Endothelial cell of umbilical vein (primary cell): Measurements from ENCODE around the gene SIVA1. TPM values are rescaled to one million over a fixed set of nuclear protein-coding genes. Genes with fewer than 3 reads are reported as not detected.

ENCODE experiments used
- BruUV-seq: library from RNA; stranded (reverse); fragments of 400-500 nt; replicated peaks from 2 replicates; lab custom pipeline; 2021; lab: Mats Ljungman, UMichigan
- CTCF ChIA-PET: fragments of 300-600, 350-600 bp; sonication (Branson Sonifier 250); formaldehyde crosslinking; loops from one replicate; lab custom pipeline; 2021; ENCODE audit warnings: antibody characterized with exemption, inconsistent platforms; lab: Charles Lee
- POLR2A ChIA-PET: fragments of 300-600, 350-600 bp; sonication (Branson Sonifier 250); formaldehyde crosslinking; loops from one replicate; lab custom pipeline; 2021; ENCODE audit warnings: antibody characterized with exemption, inconsistent platforms; lab: Charles Lee
- DNase-seq: peaks from one replicate; pipeline ENCODE4 v3.0.0-alpha.2; 2011; ENCODE audit warnings: low read depth, low spot score
- FAIRE-seq: peaks from 2 replicates; lab custom pipeline; 2011; peaks lifted over from hg19 to GRCh38; lab: Jason Lieb, UNC
- H2AFZ ChIP-seq: 2 replicates; pipeline ENCODE4 v1.6.0; 2012; ENCODE audit warnings: low read depth, low read length, control low read depth, inconsistent platforms
- H3K27ac ChIP-seq: 2 replicates; pipeline ENCODE4 v1.5.1; 2011; ENCODE audit warnings: low read depth, mild to moderate bottlenecking, control low read depth, low read length, moderate library complexity; ENCODE audit not compliant: insufficient read depth
- H3K27me3 ChIP-seq, 2 experiments: 2 replicates each; pipeline versions ENCODE4 v1.6.0 to v1.6.1; 2011; ENCODE audit warnings: low read length in 2 of 2, mixed read lengths in 1 of 2; ENCODE audit not compliant: control insufficient read depth in 2 of 2, insufficient read depth in 2 of 2
- H3K36me3 ChIP-seq, 2 experiments: 2 replicates in 1 of 2; 3 replicates in 1 of 2; pipeline ENCODE4 v1.5.1; 2011; ENCODE audit warnings: low read length in 2 of 2, mild to moderate bottlenecking in 1 of 2, moderate library complexity in 1 of 2; ENCODE audit not compliant: control insufficient read depth in 2 of 2, insufficient read depth in 2 of 2; ENCODE audit errors: extremely low read depth in 1 of 2
- H3K4me1 ChIP-seq: 3 replicates; pipeline ENCODE4 v1.5.1; 2011; ENCODE audit warnings: mild to moderate bottlenecking, low read length; ENCODE audit not compliant: control insufficient read depth, insufficient read depth; ENCODE audit errors: extremely low read depth
- H3K4me2 ChIP-seq: 2 replicates; pipeline ENCODE4 v1.6.1; 2011; ENCODE audit warnings: low read length, control low read depth, mixed read lengths; ENCODE audit not compliant: insufficient read depth
- H3K4me3 ChIP-seq, 3 experiments: fragments of 200-600 bp in 1 of 3; sonication (generic), shearing (Covaris generic) in 1 of 3; replicated peaks in 1 of 3; 2 replicates each; pipeline ENCODE4 v1.5.1; 2011 to 2016; ENCODE audit warnings: control low read depth in 3 of 3, low read length in 3 of 3, mild to moderate bottlenecking in 2 of 3, inconsistent platforms in 1 of 3, low read depth in 1 of 3, moderate library complexity in 1 of 3; ENCODE audit not compliant: insufficient read depth in 1 of 3
- H3K79me2 ChIP-seq: 2 replicates; pipeline ENCODE4 v1.6.0; 2012; ENCODE audit warnings: low read length, inconsistent platforms; ENCODE audit not compliant: control insufficient read depth, insufficient read depth
- H3K9ac ChIP-seq: replicated peaks from 2 replicates; pipeline ENCODE3; 2011; ENCODE audit warnings: low read length, control low read depth; ENCODE audit not compliant: insufficient read depth; ENCODE audit errors: extremely low read depth
- H3K9me1 ChIP-seq: replicated peaks from 3 replicates; pipeline ENCODE4 v1.6.0; 2011; ENCODE audit warnings: mild to moderate bottlenecking, low read length; ENCODE audit not compliant: control insufficient read depth, insufficient read depth; ENCODE audit errors: extremely low read depth
- H3K9me3 ChIP-seq: replicated peaks from 2 replicates; pipeline ENCODE4 v1.5.1; 2012; ENCODE audit warnings: low read length, inconsistent platforms; ENCODE audit not compliant: control insufficient read depth, insufficient read depth
- H4K20me1 ChIP-seq: replicated peaks from 2 replicates; pipeline ENCODE3; 2011; ENCODE audit warnings: mild to moderate bottlenecking, low read length; ENCODE audit not compliant: control insufficient read depth, insufficient read depth; ENCODE audit errors: extremely low read depth
- EZH2 ChIP-seq: IDR thresholded peaks from 2 replicates; pipeline ENCODE4 v1.6.1; 2012; ENCODE audit warnings: borderline replicate concordance, low read depth, mild to moderate bottlenecking, moderate library complexity, low read length, inconsistent platforms; ENCODE audit not compliant: severe bottlenecking
- FOS ChIP-seq: IDR thresholded peaks from 2 replicates; pipeline ENCODE4 v1.6.1; 2011; ENCODE audit warnings: mild to moderate bottlenecking, low read length, moderate library complexity, borderline replicate concordance; ENCODE audit not compliant: insufficient read depth
- GATA2 ChIP-seq: IDR thresholded peaks from 2 replicates; pipeline ENCODE4 v1.7.0; 2011; ENCODE audit warnings: low read depth, mild to moderate bottlenecking, moderate library complexity, mixed read lengths, low read length; ENCODE audit not compliant: insufficient read length, insufficient read depth
- JUN ChIP-seq: IDR thresholded peaks from 2 replicates; pipeline ENCODE4 v1.6.1; 2011; ENCODE audit warnings: borderline replicate concordance, low read depth; ENCODE audit not compliant: insufficient read length, insufficient read depth
- MYC ChIP-seq: IDR thresholded peaks from one replicate; pipeline ENCODE4 v1.6.1; 2011; ENCODE audit warnings: mild to moderate bottlenecking, low read depth, low read length
- POLR2A ChIP-seq: IDR thresholded peaks from 2 replicates; pipeline ENCODE4 v1.6.1; 2012; ENCODE audit warnings: low read depth, mild to moderate bottlenecking, control low read depth, low read length
- POLR2AphosphoS5 ChIP-seq: IDR thresholded peaks from 2 replicates; pipeline ENCODE4 v1.6.1; 2012; ENCODE audit warnings: low read depth, mild to moderate bottlenecking, control low read depth, low read length, moderate library complexity; ENCODE audit not compliant: insufficient read depth
- dilution Hi-C: fragments of 300-500 bp; cut with MboI; formaldehyde crosslinking; loops from one replicate; pipeline ENCODE4 v1.15.0; 2019; ENCODE audit warnings: low sequenced_read_pairs; ENCODE audit not compliant: extremely low pct_ligation_motif_present
- intact Hi-C: fragments of 100-400 bp; cut with micrococcal nuclease; formaldehyde crosslinking; loops from one replicate; pipeline ENCODE4 v1.10.0; 2022
- polyA plus RNA-seq, 4 experiments: library from polyadenylated mRNA; depleted of rRNA in 3 of 4; stranded (reverse) in 3 of 4; unstranded in 1 of 4; fragments of >200 nt; gene quantifications; 2 replicates each; pipeline versions ENCODE4 v1.2.1 to v1.2.3, GENCODE V29; 2011 to 2012; ENCODE audit warnings: missing spikeins in 1 of 4
- total RNA-seq: library from RNA; stranded (reverse); gene quantifications from 2 replicates; pipeline ENCODE4 v1.2.3, GENCODE V29; 2021
- TF ChIP-seq, protein P1 (sequence below), 2 donors: IDR thresholded peaks; 1 replicate in 1 of 2; 2 replicates in 1 of 2; pipeline ENCODE4 v1.5.1; 2011; ENCODE audit warnings: low read length in 2 of 2, mild to moderate bottlenecking in 2 of 2, moderate library complexity in 2 of 2, control low read depth in 1 of 2, inconsistent platforms in 1 of 2, low read depth in 1 of 2; ENCODE audit not compliant: insufficient read depth in 1 of 2; ENCODE audit errors: extremely low read depth in 1 of 2
- TF ChIP-seq, protein P2 (sequence below): IDR thresholded peaks from 2 replicates; pipeline ENCODE4 v1.6.1; 2011; ENCODE audit not compliant: insufficient read depth, insufficient read length

Gene SIVA1
- total and polyA plus RNA-seq, 2 donors (not counting 3 experiments of a cell fraction or from before 2014, with no cell fraction given): 101 to 299 TPM

DNA sequence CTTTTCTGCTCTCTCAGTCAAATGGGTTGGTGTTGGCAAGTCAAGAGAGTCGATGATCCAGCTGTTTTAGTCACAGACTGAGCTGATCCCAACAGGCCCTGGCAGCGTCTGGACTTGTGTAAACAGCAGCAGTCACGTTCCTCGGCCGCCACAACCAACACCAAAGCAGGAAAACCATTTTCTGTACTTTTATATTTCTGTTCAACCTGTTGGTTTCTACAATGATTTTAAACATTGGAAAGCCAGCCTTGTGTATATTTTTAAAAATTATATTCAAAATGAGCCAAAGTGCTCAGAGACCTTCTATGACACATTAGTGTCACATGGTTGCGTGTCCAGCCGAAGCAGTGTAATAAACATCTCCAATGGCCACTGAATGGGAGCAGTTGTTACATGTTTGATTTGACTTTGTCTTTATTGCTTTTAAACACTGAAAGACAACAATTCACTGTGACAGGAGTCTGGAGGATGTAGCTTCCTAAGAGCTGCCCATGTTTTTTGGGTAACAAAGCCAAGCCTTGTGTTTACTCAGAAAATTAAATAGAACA is 5.9 kb upstream of the SIVA1 start:
- DNase-seq (no peak), FAIRE-seq (no peak)
- H3K4me3 ChIP-seq: no peak overlapping the region
- TF ChIP-seq JUN: no peak
- TF ChIP-seq MYC: no peak
- TF ChIP-seq EZH2: no peak
- TF ChIP-seq GATA2: no peak
- TF ChIP-seq, protein P1, sequence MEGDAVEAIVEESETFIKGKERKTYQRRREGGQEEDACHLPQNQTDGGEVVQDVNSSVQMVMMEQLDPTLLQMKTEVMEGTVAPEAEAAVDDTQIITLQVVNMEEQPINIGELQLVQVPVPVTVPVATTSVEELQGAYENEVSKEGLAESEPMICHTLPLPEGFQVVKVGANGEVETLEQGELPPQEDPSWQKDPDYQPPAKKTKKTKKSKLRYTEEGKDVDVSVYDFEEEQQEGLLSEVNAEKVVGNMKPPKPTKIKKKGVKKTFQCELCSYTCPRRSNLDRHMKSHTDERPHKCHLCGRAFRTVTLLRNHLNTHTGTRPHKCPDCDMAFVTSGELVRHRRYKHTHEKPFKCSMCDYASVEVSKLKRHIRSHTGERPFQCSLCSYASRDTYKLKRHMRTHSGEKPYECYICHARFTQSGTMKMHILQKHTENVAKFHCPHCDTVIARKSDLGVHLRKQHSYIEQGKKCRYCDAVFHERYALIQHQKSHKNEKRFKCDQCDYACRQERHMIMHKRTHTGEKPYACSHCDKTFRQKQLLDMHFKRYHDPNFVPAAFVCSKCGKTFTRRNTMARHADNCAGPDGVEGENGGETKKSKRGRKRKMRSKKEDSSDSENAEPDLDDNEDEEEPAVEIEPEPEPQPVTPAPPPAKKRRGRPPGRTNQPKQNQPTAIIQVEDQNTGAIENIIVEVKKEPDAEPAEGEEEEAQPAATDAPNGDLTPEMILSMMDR (IDR thresholded peaks at IDR 0.05; ENCODE audit: extremely low read depth in 1 of 2, insufficient read depth in 1 of 2, low read depth in 1 of 2, low read length in 2 of 2): no peak
- TF ChIP-seq POLR2AphosphoS5: no peak
- TF ChIP-seq, protein P2, sequence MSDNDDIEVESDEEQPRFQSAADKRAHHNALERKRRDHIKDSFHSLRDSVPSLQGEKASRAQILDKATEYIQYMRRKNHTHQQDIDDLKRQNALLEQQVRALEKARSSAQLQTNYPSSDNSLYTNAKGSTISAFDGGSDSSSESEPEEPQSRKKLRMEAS: no peak
- no peak for TF ChIP-seq POLR2A
- no peak for TF ChIP-seq FOS
- no TSS peak for BruUV-seq
- dilution Hi-C loops (no loop called here), intact Hi-C loops (no loop called here)
- no peak overlapping the region for H3K4me2 ChIP-seq
- H3K79me2 ChIP-seq: no peaks in the 10 kb centered on the region
- H3K27ac ChIP-seq: no peak overlapping the region
- H4K20me1 ChIP-seq: no peaks in the 10 kb centered on the region
- H3K9me3 ChIP-seq: no peaks in the 10 kb centered on the region
- H3K9me1 ChIP-seq: no peaks in the 10 kb centered on the region
- H2AFZ ChIP-seq: no peak overlapping the region
- POLR2A ChIA-PET: no interaction called here
- no peaks in the 10 kb centered on the region for H3K36me3 ChIP-seq
- H3K9ac ChIP-seq: no peak overlapping the region
- no peaks in the 10 kb centered on the region for H3K27me3 ChIP-seq
- CTCF ChIA-PET: no interaction called here
- H3K4me1 ChIP-seq: no peaks in the 10 kb centered on the region
